Stimulated activated CD4-positive, alpha-beta T cell treated with anti-CD3 and anti-CD28 coated beads, Interleukin-1b, Interleukin-23, amount 100 ng/mL, for 24 hours (primary cell): Measurements from ENCODE around the gene DDA1.
"Not testable (repeated sequence)": the region's sequence is repeated elsewhere in the genome, so short reads cannot be mapped to it uniquely, and the experiment has no call there.

Source experiments
- DNase-seq, 4 experiments: peaks; one replicate each; pipeline ENCODE4 v3.0.0-alpha.2; 2020; ENCODE audit warnings: low read depth in 4 of 4, low spot score in 1 of 4

The DDA1 gene

GRCh38 chr19:17286752-17287151 is 22.6 kb upstream of the DDA1 start:
- DNase-seq, result no peak

DNA sequence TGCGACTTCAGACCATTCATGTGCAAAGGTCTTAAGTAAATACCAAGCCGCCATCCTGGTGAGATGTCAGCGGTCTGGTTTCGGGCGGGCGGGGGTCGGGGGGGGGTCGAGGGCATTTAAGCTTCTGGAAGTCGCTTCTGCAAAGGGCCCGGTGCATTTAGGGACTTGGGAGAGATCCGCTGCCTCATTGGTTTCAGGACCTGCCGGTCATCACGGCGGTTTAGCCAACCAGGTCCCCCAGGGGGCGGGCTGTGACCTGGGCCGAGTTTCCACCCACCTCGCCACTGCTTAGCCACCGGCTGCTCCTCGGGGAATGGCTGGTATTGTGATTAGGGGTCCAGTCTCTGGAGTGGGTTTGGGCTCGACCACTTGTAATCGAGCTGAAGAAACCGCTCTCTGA is 19.9 kb upstream of the DDA1 start:
- DNase-seq, result peak in 2 of 4 experiments; percentile 22 to 59

DNA sequence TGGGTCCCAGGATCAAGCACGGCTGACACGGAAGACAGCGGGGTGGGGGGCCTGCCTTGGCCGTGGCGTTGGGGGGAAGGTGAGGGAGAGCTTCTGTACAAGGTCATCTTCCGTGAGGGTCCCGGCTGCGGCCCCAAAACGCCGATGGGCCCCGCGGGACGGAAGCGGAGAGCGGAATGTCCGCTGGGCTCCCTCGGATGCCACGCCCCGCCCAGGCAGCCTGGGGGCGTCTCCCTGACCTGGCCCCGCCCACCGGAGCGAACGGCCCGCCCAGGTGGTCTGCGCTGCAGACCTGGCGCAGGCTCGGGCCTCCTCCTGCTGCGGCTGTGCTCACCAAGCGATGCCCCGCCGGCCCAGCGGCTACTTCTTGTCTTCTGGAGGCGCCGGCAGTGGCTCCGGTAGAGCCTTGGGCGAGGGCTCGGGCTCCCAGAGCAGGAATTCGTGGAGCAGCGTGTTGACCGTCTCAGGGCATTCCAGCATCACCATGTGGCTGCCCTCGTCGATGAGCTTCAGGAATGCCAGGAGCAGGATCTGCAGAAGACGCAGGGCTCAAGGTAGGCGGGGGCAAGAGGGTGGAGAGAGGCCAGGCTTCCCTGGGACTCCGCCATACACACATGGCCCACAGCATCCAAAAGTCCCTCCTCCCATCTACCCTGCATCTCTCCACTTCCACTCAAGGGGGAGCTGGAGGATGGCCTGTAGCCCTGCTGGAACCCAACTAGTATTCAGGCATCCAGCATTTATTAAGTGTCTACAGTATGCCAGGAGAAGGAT is 16.9 kb upstream of the DDA1 start:
- DNase-seq, result peak in 3 of 4 experiments; percentile 71 to 76 (median 71)

DNA sequence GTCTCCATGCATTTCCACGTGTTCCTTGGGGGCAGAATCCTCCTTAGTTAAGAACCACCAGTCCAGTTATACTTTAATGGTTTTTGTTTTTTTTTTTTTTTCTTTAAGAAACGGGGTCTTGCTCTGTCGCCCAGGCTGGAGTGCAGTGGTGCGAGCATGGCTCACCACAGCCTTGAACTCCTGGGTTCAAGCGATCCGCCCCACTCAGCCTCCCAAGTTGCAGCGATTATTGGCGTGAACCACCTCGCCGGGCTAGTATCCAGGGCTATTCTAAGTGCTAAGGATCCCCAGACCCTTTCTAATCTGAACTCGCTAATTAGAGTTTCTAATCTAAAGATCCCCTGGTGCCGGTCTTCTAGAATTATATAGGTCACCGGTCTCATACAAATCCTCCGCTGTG is 15.8 kb upstream of the DDA1 start:
- no peak for DNase-seq

DNA sequence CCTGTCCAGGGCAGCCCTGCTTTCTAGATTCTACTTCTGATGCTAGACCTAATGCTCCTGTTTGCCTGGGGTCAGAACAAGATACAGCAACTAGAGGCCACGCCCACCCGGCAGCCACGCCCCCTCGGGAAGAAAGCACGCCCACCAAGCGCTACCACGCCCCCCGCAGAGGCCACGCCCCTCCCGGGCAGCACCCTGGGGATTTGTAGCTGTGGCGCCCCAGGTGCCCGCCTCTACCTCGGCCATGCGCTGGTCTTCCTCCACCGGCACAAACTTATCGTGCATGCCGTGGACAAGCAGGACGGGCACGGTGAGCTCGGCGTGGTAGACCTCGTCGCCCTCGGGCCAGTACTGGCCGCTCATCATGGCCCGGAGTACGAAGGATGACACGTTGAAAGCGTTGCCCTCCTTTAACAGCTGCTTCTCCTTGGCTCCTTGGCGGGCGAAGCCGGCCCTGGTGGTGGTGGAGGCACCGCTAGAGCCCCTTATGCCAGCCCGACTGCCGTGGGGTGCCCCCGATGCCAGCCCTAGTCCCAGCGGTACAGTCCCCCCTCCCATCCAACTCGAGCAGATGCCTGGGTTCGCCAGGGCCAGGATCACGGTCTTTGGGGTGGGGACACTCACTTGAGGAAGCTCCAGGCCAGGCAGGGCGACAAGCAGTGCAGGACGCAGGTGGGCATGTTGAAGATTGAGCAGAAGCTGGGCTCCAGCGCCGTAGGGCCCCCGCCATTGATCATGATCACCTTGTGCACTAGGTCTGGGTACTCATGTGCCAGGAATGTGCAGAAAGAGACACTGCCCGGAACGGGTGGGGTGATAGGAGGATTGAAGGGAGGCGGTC is 15.1 kb upstream of the DDA1 start:
- peak in 3 of 4 experiments; percentile 38 to 52 (median 44) for DNase-seq

- DNase-seq, result not testable (repeated sequence)
Observed at GRCh38 chr19:17295551-17295950, 13.8 kb upstream of the DDA1 start.

DNA sequence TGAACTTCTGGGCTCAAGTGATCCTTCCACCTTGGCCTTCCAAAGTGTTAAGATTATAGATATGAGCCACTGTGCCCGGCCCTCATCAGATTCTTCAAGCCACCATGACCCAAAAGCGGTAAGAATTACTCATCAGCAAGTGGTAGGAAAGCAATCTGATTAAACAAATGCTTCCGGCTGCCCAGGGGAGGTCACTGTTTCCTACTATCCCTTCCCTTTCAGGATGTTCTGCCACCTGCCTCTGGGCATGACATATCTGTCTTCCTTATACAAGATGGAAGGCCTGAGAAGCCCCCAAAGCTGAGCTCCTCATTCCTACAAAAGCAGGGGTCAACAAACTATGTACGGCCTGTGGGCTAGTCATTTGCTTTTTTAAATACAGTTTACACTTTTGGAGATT is 13.1 kb upstream of the DDA1 start:
- no peak for DNase-seq

- DNase-seq, result no peak
Observed at GRCh38 chr19:17296976-17297375, 12.4 kb upstream of the DDA1 start.

- no peak for DNase-seq
Observed at GRCh38 chr19:17300992-17301619, 8.3 kb upstream of the DDA1 start.

DNA sequence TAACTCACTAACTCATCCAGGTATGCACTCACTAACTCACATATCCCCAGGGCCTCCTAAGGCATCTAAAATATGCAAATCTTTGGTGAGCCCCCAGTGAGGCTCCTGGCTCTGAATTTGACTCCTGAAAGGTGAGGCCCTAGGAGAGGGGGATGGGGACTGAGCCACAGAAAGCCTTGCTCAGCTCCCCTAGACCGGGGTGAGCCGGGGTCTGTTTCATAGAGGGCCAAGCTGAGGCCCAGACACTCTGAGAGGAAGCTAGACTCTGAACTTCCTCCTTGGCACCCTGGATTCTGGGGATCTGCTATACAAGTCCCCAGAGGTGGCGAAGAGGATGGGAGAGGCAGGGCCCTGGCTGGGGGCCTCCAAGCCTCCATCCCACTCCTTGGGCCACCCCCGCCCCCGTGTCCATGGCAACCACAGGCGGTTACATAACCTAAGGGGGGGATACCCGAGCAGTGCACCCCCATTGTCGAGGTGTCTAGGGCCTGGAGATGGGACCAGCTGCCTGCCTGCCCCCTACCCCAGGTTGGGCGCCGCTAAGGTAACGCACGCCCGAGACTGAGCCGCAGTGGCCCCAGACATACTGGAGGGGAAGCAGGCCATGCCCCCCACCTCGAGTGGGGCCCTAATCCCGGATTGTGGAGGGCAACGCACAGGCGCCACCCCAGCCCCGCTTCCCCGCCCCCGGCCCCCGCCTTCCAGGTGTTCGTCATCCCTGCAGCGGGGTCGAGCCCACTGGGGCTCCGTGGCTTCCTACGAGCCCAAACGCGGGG is 6.8 kb upstream of the DDA1 start:
- DNase-seq, result no peak

DNA sequence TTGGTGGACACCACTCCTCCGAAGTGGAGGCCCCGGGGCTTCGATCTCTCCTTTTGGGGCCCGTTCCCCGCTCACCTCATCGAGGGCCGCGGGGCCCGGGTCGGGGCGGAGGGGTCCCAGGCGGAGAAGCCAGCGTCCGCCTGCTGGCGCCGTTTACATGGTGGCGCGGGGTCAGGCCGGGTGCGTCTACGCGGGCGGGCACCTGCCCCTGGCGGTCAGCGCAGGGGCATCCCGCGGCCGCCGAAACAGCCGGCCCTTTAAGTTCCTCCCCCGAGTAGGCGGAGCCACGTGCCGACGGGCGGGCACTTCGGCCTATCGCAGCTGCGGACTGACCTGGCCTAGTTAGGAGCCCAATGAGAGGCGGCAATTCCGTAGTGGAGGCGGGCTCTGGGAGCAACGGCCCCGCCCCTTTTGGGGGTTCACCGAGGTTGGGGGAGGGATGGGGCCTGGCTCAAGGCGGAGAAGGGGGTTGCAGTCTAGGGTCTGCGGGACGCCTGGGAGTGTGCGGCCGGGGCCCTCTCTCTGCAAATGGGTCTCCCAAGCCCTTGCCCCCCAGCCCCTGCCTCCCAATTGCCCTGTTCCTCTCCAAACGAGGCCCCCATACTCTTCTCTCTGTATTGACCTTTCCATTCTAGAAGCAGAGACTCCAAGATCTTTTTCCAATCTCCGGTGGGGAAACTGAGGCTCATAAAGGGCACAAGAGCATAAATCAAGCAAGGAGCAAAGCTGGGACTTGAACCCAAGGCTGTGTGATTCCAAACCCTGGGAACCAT is 6.0 kb upstream of the DDA1 start, which contains the start of gene ABHD8:
ABHD8 (minus strand) TSS at position 259 of the 773 bp plus-strand sequence. CDS start 1,809 bp downstream, outside the sequence.
- DNase-seq, result peak; percentile 77 to 91 (median 84)

- DNase-seq, result no peak
Observed at GRCh38 chr19:17303940-17304267, 5.5 kb upstream of the DDA1 start.

DNA sequence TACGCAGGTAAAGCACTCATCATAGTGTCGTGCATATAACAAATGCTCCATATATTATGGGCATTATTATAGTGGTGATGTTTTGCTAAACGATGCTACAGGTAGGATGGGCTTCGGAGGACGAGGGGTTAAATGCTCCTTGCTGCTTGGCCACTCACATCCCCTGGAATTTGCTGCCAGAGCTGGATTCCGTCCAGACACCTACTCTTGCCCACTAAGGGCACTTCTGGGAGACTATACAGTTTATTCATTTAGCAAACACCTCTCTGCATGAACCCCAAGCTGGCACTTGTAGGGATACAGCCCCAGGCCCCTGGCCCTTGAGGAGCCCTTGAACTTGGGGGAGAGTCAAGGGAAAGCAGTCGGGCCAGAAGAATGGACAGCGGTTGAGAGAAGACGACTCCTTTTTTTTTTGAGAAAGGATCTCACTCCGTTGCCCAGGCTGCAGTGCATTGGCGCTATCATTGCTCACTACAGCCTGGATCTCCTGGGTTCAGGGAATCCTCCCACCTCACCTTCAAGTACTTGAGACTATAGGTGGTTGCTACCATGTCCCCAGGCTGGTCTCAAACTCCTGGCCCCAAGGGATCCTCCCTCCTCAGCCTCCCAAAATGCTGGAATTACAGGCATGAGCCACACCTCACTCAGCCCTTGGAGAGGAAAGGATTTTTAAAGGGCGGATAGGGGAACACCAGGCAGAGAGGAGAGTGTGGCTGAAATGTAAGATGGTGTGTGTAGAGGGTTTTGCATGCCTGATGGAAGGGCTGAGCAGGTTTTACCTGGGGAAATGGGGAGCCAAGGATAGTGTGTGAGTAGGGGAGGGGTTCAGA is 4.8 kb upstream of the DDA1 start:
- DNase-seq, result no peak

DNA sequence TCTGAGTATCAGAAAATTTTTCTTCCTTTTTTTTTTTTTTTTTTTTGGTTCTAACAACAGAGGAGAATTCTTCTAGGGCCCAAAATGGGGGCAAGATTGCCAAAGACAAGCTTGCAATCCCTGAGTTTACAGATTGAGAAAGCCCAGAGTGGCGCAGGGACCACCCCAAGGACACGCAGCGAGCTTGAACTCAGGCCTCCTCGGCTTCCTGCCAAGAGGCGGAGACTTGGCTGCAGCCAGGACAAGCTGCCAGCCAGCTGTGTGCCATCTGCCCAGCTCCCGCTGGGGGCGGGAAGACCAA is 4.2 kb upstream of the DDA1 start:
- DNase-seq, result no peak

DNA sequence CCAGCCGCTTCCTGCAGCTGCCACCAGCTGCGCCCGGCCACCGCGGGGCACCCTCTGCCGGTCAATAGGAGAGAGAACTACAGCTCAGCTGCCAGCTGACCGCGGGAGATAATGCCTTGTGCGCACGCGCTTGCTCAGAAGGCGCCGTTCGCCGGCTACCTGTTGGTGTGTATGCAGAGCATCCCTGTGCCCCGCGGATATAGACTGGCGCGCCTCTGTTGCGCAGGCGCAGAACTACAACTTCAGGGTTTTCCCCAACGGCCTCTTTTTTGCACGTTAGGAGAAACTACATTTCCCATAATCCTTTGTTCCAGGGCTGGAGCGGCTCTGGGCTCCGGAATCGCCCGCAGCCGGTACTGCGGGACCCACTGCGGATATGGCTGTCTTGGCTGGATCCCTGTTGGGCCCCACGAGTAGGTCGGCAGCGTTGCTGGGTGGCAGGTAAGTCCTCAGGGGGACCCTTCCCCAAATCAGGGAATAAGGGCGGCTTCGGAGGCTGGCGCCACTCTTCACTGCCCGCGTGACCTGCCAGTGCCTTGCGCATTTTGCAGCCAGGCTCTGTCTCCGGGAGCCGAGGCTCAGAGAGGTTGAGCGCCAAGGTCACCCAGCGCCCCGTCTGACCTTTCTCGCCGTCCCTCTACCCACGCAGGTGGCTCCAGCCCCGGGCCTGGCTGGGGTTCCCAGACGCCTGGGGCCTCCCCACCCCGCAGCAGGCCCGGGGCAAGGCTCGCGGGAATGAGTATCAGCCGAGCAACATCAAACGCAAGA is 3.7 kb upstream of the DDA1 start, which contains the start of gene MRPL34:
MRPL34 (plus strand) TSS at position 356 of the 768 bp plus-strand sequence; CDS start at position 377, 21 bp downstream.
- DNase-seq, result peak; percentile 79 to 94 (median 85)

DNA sequence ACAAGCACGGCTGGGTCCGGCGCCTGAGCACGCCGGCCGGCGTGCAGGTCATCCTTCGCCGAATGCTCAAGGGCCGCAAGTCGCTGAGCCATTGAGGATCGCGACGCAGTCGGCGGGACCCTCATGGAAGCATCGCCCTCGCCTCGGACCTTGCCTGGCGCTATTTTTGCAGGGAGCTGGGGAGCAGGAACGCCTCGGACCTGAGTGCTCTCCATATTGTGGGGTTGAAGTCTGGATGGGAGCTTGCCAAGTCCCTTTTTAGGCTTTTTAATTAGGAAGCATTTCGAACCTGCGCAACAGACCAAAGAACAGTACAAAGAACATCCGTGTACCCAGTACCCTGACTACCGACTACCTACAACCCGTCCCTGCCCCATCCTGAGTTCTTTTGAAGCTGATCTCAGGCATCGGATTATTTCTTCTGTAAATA is 3.1 kb upstream of the DDA1 start:
- no peak for DNase-seq

DNA sequence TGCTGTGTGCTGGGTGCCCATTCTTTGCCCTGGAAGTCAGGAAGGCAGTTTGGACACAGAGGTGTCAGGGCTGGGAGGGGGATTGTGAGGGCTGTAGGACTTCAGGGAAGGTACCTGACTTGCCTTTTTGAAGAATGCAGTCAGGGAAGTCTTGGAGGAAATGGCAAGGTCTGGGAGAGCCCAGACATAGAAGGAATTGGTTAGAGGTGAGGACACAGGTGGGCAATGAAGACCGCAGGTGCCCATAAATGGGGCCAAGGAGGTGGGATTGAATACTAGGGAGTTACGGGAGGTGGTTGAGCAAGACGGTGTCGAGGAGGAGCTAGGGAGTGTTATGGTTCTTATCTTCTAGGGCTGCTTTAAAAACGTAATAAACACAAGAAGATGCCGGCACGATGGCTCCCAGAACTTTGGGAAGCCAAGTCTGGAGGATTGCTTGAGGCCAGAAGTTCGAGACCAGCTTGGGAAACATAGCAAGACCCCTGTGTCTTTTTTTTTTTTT is 1.4 kb upstream of the DDA1 start:
- no peak for DNase-seq

GRCh38 chr19:17309965-17310461 is 650 bp downstream of the DDA1 start:
- no peak for DNase-seq
